Activated CD4-positive, alpha-beta T cell treated with anti-CD3 and anti-CD28 coated beads for 1 hour (primary cell): Measurements from ENCODE around the gene RAD1.

ENCODE experiments used
- DNase-seq: peaks from one replicate; pipeline ENCODE4 v3.0.0-alpha.2; 2020

Gene RAD1

DNA sequence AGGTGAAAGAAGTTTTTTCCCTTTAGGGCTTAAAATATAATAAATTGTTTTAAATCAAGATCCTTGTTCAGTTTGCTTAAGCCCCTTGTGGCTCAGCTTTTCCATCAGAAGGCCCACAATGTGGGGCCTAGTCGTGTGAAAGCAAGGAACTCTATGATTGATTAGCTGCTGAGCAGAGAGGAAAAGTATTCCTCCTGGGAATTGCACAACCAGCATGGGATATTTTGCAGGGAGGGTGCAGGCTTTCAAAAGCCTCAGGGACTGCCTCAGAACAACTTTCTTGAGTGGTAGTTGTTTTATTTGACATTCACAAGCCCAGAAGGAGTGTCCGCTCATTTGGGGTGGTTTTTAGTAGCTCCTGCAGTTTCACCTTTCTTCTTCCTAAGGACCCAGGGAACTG is 56.5 kb downstream of the RAD1 start:
- DNase-seq, result no peak

DNA sequence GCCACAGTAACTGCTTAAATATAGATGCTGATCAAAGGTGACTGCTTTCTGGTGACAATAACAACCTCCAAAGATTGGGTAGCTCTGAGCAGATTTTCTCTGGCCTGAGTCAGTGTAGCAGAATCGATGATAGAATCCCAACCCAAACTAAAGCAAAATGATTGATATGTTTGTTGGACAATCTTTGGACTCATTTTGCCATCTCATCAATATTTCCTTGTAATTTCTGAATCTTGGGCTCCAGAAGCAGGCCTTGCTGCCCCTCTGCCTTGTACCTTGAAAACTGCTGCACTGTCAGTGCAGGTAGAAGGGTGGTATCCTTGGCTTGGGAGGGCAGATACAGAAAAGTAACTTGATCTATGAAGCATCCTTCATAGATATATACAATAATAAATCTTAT is 57.4 kb downstream of the RAD1 start:
- DNase-seq, result no peak

DNA sequence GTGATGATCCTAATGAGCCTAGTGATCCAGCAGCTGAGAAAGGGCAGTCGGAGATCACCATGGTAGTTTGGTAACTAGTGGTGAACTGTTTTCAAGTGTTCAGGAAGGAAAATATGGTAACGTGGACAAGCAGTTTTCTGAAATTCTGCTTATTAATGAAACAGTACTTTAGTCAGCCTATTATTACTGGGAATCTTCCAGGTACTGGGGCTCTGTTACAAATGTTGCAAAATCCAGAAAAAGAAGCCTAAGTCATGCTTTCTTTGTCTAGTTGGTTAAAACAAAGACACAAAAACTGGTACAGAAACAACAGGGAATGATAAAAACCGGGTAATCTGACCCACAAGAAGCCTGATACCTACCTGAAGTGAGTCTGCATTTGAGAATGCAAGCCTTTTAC is 58.1 kb downstream of the RAD1 start:
- no peak for DNase-seq
